H1 (cell line): ENCODE measurements around the gene PPEF2. TPM values are rescaled to one million over a fixed set of nuclear protein-coding genes. Genes with fewer than 3 reads are reported as not detected.

Experiments
- BACH1 ChIP-seq: IDR thresholded peaks from 2 replicates; pipeline ENCODE4 v1.6.1; 2012; ENCODE audit warnings: low read length, improper control_type of control experiment
- CHD2 ChIP-seq: IDR thresholded peaks from 2 replicates; pipeline ENCODE4 v1.6.1; 2012; ENCODE audit warnings: low read length, improper control_type of control experiment
- NRF1 ChIP-seq: IDR thresholded peaks from 2 replicates; pipeline ENCODE4 v1.6.1; 2011; ENCODE audit warnings: mild to moderate bottlenecking, low read depth, low read length, improper control_type of control experiment
- RAD21 ChIP-seq, 2 experiments: IDR thresholded peaks in 1 of 2; conservative IDR thresholded peaks in 1 of 2; 2 replicates each; pipeline ENCODE4 v1.6.1; 2011; ENCODE audit warnings: low read depth in 2 of 2, low read length in 2 of 2, improper control_type of control experiment in 1 of 2, inconsistent platforms in 1 of 2, mild to moderate bottlenecking in 1 of 2, moderate library complexity in 1 of 2
- polyA plus RNA-seq, 7 experiments: library from polyadenylated mRNA; depleted of rRNA in 3 of 7; stranded (reverse) in 5 of 7; unstranded in 2 of 7; fragments of >200 nt in 5 of 7; fragments of 200-250 nt in 2 of 7; gene quantifications; 1 replicate in 5 of 7; 2 replicates in 1 of 7; 4 replicates in 1 of 7; pipeline versions ENCODE4 v1.2.1 to v1.2.3, GENCODE V29; 2011 to 2013; ENCODE audit warnings: missing spikeins in 2 of 7, mixed read lengths in 2 of 7
- total RNA-seq: library from RNA; stranded (reverse); fragmentation: NEBNext Ultra II Directional; extraction: Animal tissue kit (Norgen Biotek cat#: 25700); gene quantifications from 2 replicates; pipeline ENCODE4 v1.2.1, GENCODE V29; 2021

Gene PPEF2
- total and polyA plus RNA-seq, 2 of the 8 experiments (the other 6 are each of a cell fraction or from before 2014, with no cell fraction given): not detected

DNA sequence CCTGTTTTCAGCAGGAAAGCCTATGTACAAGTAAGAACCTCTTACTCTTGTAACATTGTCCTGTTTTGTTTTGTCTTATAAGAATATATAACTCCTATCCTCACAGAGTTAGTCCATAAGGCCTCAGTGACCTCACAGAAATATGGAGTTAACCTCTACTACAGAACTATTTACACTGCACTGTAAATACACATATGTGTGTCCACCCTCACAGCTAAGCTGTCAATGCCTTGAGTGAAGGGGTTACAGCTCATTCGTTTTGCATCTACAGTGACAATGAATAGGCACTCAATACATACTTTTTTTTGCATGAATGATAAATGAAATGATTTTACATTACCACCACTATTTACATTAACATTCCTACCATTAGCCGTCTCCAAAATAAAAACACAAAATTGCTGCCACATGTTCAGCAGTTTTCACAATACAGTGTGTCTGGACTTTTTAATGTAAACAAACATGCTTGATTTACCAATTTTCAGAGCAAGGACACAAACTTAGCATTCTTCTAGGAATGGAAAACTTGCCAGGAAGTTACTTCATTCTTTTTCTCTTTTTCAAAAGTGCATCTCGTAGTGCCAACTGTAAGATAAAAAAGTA, 48.1 kb upstream of the PPEF2 start (continued):
- no peak for TF ChIP-seq RAD21 (IDR thresholded peaks at IDR 0.05 in 1 of 2, conservative IDR thresholded peaks at IDR 0.05 in 1 of 2; ENCODE audit: low read depth in 2 of 2, low read length in 2 of 2)
- TF ChIP-seq NRF1: no peak
- TF ChIP-seq CHD2: no peak
- no peak for TF ChIP-seq BACH1
